NCI-H345 treated with DMSO at 0.1 percent for 48 hours (cell line): Measurements from ENCODE around the gene PIK3C2B.

ENCODE experiments used
- DNase-seq: peaks from one replicate; lab custom pipeline; 2025; ENCODE audit not compliant: unreplicated experiment; lab: John Stamatoyannopoulos, UW

The PIK3C2B gene

GRCh38 chr1:204480515-204480914 is 14.1 kb downstream of the PIK3C2B start:
- DNase-seq: no peak

- DNase-seq: no peak
Observed at GRCh38 chr1:204479387-204480136, 15.0 kb downstream of the PIK3C2B start.

DNA sequence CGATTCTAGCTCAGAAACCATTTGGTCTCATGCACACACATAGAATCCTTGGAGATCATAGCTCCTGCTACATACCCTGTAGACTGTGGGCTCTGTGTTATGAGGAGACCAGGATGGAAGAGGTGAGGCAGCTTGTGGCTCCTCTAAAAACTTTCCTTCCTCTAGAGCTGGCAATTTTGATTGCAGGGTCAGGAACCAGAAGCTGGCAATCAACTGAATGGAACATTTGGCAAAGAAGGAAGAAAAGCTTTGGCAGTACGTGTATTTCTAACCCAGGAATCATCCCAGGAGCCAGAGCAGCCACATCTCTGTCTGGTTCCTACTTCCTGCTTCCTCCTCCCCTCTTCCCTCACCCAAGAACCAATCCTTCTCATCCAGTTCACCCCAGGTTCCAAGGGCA is 15.7 kb downstream of the PIK3C2B start:
- no peak for DNase-seq

- no peak for DNase-seq
Observed at GRCh38 chr1:204478172-204478899, 16.3 kb downstream of the PIK3C2B start.

- no peak for DNase-seq
Observed at GRCh38 chr1:204477036-204477740, 17.4 kb downstream of the PIK3C2B start.

- DNase-seq: no peak
Observed at GRCh38 chr1:204476563-204476962, 18.0 kb downstream of the PIK3C2B start.

GRCh38 chr1:204475656-204476432 is 18.8 kb downstream of the PIK3C2B start:
- no peak for DNase-seq

DNA sequence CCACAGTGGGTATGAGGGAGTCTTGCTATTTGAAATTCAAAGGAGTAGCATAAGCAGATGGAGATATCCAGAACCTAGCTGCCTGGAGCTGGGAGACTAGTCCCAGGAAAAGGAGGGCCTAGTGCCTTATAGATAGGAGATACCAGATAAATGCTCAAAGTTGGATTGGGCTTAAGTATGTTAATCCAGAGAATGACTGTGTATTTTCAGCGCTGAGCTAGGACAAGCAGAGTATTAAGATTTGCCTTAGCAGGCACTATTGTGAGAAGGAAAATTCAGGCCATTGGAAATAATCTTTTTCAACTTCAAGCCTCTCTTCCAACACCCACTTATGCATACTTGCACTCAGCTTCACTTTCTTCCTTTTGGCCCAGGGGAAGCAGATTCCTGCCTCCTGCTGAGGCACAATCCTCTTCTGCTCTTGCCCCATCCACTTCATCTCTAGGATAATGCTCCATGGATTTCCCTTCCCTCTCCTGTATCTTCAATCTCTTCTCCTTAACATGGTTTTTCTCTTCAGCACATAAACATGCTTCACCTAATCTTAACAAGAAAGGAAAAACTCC is 21.1 kb downstream of the PIK3C2B start:
- DNase-seq: no peak

- DNase-seq: no peak
Observed at GRCh38 chr1:204472660-204473059, 21.9 kb downstream of the PIK3C2B start.

DNA sequence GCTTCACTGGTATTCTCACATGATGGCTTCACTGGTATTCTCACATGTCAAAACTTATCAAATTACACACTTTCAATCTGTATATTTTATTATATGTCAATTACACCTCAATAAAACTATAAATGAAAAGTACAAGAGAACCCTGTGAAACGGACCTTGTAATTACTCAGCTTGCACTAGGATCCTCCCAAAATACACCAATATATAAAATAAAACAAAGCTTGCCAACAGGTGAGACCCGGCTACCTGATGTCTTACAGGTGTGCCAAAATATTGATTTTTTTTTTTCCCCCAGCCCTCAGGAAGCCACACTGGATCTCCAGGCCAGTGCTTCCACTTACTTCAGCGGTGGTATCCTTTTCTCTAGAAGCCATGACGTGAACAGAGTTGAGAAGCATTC is 22.9 kb downstream of the PIK3C2B start:
- no peak for DNase-seq

GRCh38 chr1:204469304-204469703 is 25.3 kb downstream of the PIK3C2B start:
- no peak for DNase-seq

DNA sequence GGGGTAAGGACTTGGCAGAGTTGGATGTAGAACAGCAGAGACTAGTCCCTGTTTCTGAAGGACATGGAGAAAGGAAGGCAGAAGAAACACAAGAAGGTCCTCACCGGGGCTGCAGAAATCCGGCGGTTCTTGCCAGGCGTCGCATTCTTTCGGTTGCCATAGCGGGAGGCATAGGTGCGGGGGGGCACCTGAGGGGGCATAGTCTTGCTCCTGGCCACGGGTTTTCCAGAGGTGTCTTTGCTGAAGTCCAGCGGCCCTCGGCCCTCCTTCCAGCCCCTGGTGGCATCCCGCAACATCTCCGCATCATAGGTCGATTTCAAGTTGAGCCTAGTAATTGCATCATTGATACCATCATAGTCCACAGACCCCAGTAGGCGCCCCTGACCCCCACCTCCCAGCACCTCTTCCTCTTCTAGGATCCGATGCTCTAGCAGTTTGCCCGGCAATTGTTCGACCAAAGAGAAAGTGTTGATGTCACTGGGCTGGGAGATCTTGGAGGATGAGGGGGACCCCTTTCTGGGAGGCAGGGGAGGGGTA is 25.8 kb downstream of the PIK3C2B start:
- DNase-seq: no peak

- DNase-seq: no peak
Observed at GRCh38 chr1:204468206-204468605, 26.4 kb downstream of the PIK3C2B start.

- DNase-seq: no peak
Observed at GRCh38 chr1:204466416-204467405, 27.9 kb downstream of the PIK3C2B start.

DNA sequence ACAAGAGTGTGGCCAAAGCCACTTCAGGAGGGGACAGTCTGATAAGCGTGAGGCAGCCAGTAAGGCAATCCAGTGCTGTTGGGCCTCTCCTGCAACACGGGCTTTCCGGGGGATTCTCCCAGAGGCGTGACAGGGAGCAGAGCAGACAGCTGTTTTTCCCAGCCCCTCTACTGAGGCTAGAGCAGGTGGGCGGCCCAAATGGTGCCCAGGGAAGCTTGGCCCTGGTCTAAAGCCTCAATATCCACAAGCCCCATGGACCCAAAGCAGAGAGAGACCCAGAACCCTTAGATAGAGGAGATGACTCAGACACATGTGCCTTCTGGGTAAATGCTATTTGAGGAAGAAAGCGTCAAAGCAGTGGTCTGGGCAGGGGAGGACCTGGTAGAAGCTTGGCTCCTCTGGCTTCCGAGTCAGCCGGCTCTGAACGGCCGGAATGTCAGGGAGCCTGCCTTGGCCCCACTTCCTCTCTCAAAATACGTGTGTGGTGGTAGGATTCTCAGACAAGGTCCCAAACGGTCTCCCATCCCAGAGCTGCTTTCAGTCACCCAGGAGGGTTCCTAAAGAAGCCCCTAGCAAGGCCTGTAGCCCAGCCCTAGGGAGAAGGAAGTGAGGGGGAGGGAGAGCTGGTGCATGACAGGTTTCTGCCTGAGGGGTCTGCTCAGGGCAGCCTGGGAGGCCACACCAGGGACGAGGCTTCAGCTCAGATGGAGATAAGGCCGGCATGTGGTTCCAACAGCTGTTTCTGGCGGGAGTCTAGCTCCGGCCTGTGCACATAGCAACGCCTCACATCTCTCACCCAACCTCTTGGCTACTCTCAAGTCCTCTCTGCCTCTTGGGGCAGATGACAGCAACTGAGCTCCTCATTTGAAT is 28.8 kb downstream of the PIK3C2B start:
- DNase-seq: no peak

- no peak for DNase-seq
Observed at GRCh38 chr1:204464701-204465100, 29.9 kb downstream of the PIK3C2B start.

DNA sequence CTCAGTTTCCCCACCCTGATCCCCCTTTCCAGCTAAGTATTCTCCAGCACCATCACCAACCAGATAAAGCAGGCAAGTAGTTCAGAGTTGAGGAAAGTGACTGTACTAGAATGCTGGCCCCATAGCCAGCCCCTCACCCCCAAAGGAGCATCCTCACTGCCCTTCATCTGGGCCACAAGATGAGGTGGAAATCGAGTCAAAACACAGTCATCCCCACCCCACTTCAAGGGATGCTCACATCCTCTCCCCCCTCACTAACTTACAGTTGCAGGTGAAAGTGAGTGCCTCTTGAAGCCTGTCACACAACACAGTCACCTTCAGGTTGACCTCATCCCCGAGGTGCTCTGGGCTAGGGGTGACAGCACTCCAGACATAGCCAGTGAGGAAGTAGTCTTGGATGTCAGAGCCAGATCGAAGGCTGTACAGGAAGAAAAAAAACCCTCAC is 30.4 kb downstream of the PIK3C2B start:
- DNase-seq: no peak
